Peyer's patch (tissue), 4 donors: Measurements from ENCODE around the gene GALNT17.

ENCODE experiments used
- CTCF ChIP-seq, 6 experiments: fragments of 450-650 bp in 4 of 6; fragments of 200-600 bp in 2 of 6; sonication (generic) in 1 of 6; IDR thresholded peaks; one replicate each; pipeline ENCODE4 v1.5.1; 2017 to 2019; ENCODE audit warnings: antibody characterized with exemption in 6 of 6, mild to moderate bottlenecking in 3 of 6, moderate library complexity in 1 of 6
- POLR2A ChIP-seq, 2 donors: fragments of 450-650 bp; IDR thresholded peaks; one replicate each; pipeline ENCODE4 v1.5.1; 2017; ENCODE audit warnings: antibody characterized with exemption in 2 of 2, mild to moderate bottlenecking in 2 of 2, moderate library complexity in 2 of 2

DNA sequence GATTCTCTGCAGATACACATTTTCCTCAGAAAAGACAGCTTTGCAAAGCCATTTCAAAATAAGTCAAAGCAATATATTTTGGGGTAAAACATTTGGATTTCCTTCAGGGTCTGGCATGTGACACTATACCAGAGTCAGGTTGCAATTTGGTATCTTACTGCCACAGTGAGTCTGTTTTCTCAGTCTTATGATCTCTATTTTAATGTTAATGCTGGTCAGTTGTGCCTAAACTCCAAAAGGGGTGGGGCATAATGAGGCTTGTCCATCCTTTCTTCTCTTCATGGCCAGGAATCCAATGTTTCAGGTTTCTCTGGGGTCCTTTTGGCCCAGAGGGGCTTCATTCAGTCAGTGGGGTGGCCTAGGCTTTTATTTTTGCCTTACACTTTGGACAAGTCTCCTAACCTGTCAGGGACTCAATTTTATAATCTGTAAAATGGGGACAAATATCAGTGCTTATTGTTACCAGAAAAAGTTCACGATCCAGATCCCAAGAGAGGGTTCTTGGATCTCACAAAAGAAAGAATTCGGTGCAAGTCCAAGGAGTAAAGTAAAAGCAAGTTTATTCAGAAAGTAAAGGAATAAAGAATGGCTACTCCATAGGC is 341.5 kb downstream of the GALNT17 start:
- TF ChIP-seq CTCF (IDR thresholded peaks at IDR 0.05): no peak
- TF ChIP-seq POLR2A (IDR thresholded peaks at IDR 0.05): no peak
